Measurements from ENCODE around the gene FOSL1.

The FOSL1 gene

GRCh38 chr11:65921876-65922275 lies 21.7 kb upstream of the FOSL1 start:
- Histone ChIP-seq H3K27me3 (ENCODE audit: insufficient read depth, poor library complexity, severe bottlenecking) (no peaks in the 10 kb centered on the region), H3K27ac (replicated peaks) (no peak overlapping the region), H3K4me3 (replicated peaks; ENCODE audit: insufficient read depth, low read length) (no peak overlapping the region)
- DNase-seq (ENCODE audit: low read depth in 1 of 2, low spot score in 1 of 2), result no peak
- no peak for TF ChIP-seq CTCF (IDR thresholded peaks at IDR 0.05; ENCODE audit: insufficient read depth, low read length)
- no peak for TF ChIP-seq SPI1 (IDR thresholded peaks at IDR 0.05; ENCODE audit: borderline replicate concordance, low read depth)

GRCh38 chr11:65921033-65921555 lies 20.9 kb upstream of the FOSL1 start:
- no peak overlapping the region for H3K4me3 ChIP-seq (replicated peaks; ENCODE audit: insufficient read depth, low read length)

GRCh38 chr11:65920372-65920802 lies 20.2 kb upstream of the FOSL1 start:
- DNase-seq (ENCODE audit: low read depth in 1 of 2, low spot score in 1 of 2), result no peak
- peak overlapping the region; percentile 80 for H3K4me3 ChIP-seq (replicated peaks; ENCODE audit: insufficient read depth, low read length)
- TF ChIP-seq POLR2AphosphoS5 (IDR thresholded peaks at IDR 0.05; ENCODE audit: low read depth) (no peak), GABPA (IDR thresholded peaks at IDR 0.05; ENCODE audit: low read depth) (no peak), SPI1 (IDR thresholded peaks at IDR 0.05; ENCODE audit: borderline replicate concordance, low read depth) (no peak), REST (IDR thresholded peaks at IDR 0.05; ENCODE audit: insufficient replicate concordance, low read depth) (no peak), CTCF (IDR thresholded peaks at IDR 0.05; ENCODE audit: insufficient read depth, low read length) (no peak)
- H3K27me3 ChIP-seq (ENCODE audit: insufficient read depth, poor library complexity, severe bottlenecking), result no peaks in the 10 kb centered on the region
- no peak overlapping the region for H3K27ac ChIP-seq (replicated peaks)

More at GRCh38 chr11:65921033-65921555, 20.9 kb upstream of the FOSL1 start:
- no peak for DNase-seq (ENCODE audit: low read depth in 1 of 2, low spot score in 1 of 2)
- Histone ChIP-seq H3K27me3 (ENCODE audit: insufficient read depth, poor library complexity, severe bottlenecking) (no peaks in the 10 kb centered on the region), H3K27ac (replicated peaks) (no peak overlapping the region)
- TF ChIP-seq GABPA (IDR thresholded peaks at IDR 0.05; ENCODE audit: low read depth) (no peak), SPI1 (IDR thresholded peaks at IDR 0.05; ENCODE audit: borderline replicate concordance, low read depth) (no peak), CTCF (IDR thresholded peaks at IDR 0.05; ENCODE audit: insufficient read depth, low read length) (no peak), POLR2AphosphoS5 (IDR thresholded peaks at IDR 0.05; ENCODE audit: low read depth) (no peak), REST (IDR thresholded peaks at IDR 0.05; ENCODE audit: insufficient replicate concordance, low read depth) (no peak)
